HL-60/S4 (cell line): ENCODE results near the gene ANKMY1.

Source experiments
- in situ Hi-C: fragments of 300-500 bp; cut with MboI; formaldehyde crosslinking; loops from 2 replicates; pipeline ENCODE4 v1.14.3; 2022; ENCODE audit warnings: low sequenced_read_pairs

ANKMY1 gene

GRCh38 chr2:240579771-240580614 lies 22.2 kb upstream of the ANKMY1 start:
- in situ Hi-C loops, result no loop called here

GRCh38 chr2:240579071-240579762 lies 21.4 kb upstream of the ANKMY1 start:
- in situ Hi-C loops, result no loop called here

GRCh38 chr2:240578488-240578887 lies 20.7 kb upstream of the ANKMY1 start:
- in situ Hi-C loops, result no loop called here

- in situ Hi-C loops, result no loop called here
These were observed 20.3 kb upstream of the ANKMY1 start for GRCh38 chr2:240578110-240578450.

GRCh38 chr2:240577281-240578109 lies 19.7 kb upstream of the ANKMY1 start:
- in situ Hi-C loops, result no loop called here

GRCh38 chr2:240576436-240577205 lies 18.8 kb upstream of the ANKMY1 start:
- in situ Hi-C loops, result no loop called here

- in situ Hi-C loops, result no loop called here
These were observed 18.2 kb upstream of the ANKMY1 start for GRCh38 chr2:240576036-240576435.

GRCh38 chr2:240575101-240575965 lies 17.5 kb upstream of the ANKMY1 start:
- in situ Hi-C loops, result no loop called here

GRCh38 chr2:240574386-240575100 lies 16.8 kb upstream of the ANKMY1 start:
- in situ Hi-C loops, result no loop called here

- in situ Hi-C loops, result no loop called here
These were observed 16.0 kb upstream of the ANKMY1 start for GRCh38 chr2:240573516-240574385.

GRCh38 chr2:240573071-240573515 lies 15.3 kb upstream of the ANKMY1 start:
- in situ Hi-C loops, result no loop called here

- in situ Hi-C loops, result no loop called here
These were observed 14.6 kb upstream of the ANKMY1 start for GRCh38 chr2:240572141-240573031.

GRCh38 chr2:240571314-240571973 lies 13.7 kb upstream of the ANKMY1 start:
- in situ Hi-C loops, result no loop called here

- in situ Hi-C loops, result no loop called here
These were observed 12.9 kb upstream of the ANKMY1 start for GRCh38 chr2:240570531-240571313.

- in situ Hi-C loops, result no loop called here
These were observed 12.3 kb upstream of the ANKMY1 start for GRCh38 chr2:240569998-240570530.
